HG03196 (cell line): ENCODE results near the gene CUL5.
A peak's percentile ranks its signal among the peaks of the same experiment; 100 is the strongest.
"Not testable (repeated sequence)": the region's sequence is repeated elsewhere in the genome, so short reads cannot be mapped to it uniquely, and the experiment has no call there.

ENCODE experiments used
- ATAC-seq: cut with Tn5 transposase; IDR thresholded peaks from one replicate; pipeline ENCODE4 v1.9.1; 2021; ENCODE audit not compliant: unreplicated experiment

The CUL5 gene

DNA sequence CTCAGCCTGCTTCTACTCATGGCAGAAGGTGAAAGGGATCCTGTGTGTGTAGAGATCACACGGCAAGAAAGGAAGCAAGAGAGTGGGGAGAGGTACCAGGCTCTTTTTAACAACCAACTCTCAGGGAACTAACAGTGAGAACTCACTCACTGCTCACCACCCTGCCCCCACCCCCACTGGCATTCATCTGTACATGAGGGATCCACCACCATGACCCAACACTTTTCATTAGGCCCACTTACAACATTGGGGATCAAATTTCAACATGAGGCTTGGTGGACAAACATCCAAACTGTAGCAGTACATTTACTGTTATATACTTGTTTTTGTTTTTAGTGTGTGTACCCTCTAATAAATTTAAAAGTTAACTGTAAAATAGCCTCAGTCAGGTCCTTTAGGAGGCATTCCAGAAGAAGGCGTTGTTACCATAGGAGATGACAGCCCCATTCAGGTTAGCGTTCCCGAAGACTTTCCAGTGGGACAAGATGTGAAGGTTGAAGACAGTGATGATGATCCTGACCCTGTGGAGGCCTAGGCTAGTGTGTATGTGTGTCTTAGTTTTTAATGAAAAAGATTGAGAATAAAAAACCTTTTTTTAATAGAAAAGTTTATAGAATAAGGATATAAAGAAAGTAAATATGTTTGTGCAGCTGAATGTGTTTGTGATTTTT is 11.3 kb downstream of the CUL5 start:
- ATAC-seq, result no peak

DNA sequence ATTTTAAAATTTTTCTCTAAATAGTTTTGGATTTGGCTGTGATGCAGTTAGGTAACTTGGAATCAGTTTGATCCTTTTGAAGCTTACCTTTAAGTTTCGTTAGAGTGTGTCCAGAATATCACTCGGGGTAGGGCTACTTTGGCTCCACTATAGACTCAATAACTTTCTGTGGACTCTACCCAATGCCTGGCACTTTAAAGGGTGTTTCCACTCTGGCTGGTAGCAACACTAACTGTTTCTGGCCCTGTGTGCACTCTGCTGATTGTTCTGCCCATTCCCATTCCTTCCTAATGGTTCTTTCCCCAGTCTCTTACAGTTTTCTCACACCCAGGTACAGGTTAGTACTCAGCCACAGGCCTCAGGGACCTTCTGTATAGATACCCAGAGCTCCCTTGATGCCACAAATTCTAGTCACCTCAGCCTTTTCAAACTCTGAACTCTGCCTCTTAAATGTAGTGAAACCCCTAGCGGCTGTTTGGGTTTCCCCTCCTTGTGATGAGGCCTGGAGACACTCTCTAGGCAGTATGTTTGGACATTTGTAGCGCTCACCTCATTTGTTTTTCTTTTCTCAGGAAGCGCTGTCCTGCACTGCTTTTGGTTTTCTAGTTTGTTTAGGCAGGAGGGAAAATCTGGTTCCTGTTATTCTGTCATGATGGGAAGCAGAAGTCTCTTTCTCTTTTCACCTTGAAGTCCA is 16.8 kb downstream of the CUL5 start:
- peak; percentile 91 for ATAC-seq

DNA sequence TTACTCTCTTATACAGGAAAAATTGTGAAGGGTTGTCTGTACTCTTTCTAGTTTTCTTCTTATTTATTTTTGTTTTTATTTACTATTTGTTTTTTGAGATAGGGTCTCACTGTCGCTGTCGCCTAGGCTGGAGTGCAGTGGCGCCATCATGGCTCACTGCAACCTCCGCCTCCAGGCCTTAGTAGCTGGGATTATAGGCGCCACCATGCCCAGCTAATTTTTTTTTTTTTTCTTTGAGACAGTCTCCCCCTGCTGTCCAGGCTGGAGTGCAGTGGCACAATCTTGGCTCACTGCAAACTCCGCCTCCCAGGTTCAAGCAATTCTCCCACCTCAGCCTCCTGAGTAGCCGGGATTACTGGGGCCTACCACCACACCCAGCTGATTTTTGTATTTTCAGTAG is 18.4 kb downstream of the CUL5 start:
- ATAC-seq, result no peak

DNA sequence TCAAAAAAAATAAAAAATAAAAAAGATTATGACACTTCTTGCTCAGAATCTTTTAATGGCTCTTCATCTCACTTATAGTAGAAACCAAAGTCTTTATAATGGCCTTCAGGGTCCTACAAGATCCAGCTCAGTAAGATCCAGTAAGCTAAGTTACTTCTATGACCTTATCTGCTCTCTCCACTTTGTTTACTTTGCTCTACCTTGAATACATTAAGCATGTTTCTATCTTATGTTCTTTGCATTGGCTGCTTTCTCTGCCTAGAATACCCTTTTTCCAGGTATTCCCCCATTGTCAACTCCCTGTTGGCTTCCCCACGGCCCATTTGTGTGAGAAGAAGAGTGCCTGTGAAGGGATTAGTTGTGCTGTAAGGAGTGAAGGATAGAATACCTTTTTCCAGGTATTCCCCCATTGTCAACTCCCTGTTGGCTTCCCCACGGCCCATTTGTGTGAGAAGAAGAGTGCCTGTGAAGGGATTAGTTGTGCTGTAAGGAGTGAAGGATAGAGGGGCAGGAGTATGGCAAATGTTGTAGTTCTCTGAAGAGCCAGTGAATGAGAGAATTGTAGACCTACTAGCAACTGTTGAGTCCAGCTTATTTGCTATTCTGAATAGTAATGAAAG is 20.2 kb downstream of the CUL5 start:
- ATAC-seq, result not testable (repeated sequence)

DNA sequence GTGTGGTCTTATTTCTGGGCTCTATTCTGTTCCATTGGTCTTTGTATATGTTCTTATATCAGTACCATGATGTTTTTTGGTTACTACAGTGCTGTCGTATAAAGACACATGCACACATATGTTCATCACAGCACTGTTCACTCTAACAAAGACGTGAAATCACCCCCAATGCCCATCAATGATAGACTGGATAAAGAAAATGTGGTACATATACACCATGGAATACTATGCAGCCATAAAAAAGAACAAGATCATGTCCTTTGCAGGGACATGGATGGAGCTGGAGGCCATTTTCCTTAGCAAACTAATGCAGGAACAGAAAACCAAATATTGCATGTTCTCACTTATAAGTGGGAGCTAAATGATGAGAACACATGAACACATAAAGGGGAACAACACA is 22.9 kb downstream of the CUL5 start:
- not testable (repeated sequence) for ATAC-seq

DNA sequence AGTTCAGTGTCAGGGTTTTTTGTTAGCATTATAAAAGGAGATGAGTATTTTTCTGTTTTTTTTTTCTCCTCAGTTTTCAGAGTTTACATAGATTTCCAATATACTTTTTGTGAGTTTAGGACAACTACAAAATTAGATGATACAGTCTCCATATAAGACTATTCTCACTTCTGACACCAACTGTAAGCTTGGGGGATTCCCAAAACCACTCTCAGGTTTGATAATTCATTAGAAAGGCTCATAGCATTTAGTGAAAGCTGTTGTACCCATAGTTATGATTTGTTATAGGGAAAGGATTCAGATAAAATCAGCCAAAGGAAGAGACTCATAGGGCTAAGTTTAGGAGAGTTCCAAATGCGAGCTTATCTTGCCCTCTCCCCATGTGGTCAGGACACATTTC is 24.1 kb downstream of the CUL5 start:
- ATAC-seq, result no peak

DNA sequence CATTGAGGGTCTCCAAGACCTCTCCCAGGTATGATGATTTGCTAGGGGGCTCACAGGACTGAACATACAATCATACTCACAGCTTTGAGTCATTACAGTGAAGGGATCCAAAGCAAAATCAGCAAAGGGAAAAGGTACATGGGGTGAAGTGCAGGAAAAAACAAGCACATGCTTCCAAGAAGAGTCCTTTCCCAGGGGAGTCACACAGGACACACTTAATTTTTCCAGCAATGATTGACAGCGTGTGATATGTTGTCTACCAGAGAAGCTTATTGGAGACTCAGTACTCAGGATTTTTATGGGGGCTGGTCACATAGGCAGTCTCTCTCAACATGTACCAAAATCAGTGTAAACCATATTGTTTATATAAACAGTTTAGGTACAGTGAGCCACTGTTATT is 25.3 kb downstream of the CUL5 start:
- ATAC-seq, result no peak

DNA sequence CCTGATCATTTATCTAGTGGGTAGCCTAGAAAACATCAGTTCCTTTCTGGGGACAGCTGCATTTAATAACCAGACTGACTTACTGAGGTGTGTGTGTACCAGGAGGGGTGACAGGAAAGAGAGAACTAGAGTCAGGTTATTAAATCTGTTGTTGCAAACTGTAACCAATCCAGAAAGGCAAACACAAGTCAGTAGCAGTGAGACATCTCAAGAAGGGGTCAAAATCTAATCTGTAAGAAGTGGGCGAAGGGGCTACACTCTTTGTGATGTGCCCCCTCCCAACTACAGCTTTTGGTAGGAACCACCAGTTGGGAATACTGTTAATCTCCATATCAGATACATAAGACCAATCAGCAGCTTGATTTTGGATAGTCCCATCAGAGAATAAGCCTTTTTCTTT is 26.3 kb downstream of the CUL5 start:
- ATAC-seq, result no peak

DNA sequence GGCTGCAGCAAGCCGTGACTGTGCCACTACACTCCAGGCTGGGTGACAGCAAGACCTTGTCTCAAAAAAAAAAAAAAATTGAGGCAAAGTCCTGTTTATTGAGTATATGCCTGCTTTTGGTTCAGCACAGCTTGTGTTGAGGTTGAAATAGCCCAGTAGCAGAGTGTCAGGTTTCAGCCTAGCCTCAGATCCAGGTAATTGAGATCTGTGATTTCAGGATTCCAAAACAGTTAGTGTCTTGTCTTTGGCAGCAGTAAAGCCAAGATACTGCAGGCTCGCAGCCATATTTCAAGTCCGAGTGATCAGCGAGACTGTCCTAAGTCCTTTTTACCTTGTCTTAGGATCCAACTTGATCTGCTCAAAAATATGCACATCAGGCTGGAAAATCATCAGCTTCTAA is 27.0 kb downstream of the CUL5 start:
- no peak for ATAC-seq

DNA sequence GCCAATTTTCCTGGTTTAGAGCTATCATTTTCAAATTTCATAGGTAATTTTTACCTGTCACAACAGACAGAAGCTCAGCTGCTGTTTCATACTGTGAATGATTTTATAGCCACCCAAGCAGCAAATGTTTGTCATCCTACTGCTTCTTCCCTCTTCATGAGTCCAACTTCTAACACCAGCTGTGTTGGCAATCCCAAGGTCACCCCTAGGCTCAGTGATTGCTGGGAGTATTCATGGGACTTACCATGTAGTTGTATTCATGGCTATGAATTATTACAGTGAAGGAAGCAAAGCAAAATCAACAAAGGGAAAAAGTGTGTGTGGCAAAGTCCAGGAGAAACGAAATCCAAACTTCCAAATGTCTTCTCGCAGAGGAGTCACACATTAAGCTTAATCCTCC is 28.5 kb downstream of the CUL5 start:
- ATAC-seq, result no peak

DNA sequence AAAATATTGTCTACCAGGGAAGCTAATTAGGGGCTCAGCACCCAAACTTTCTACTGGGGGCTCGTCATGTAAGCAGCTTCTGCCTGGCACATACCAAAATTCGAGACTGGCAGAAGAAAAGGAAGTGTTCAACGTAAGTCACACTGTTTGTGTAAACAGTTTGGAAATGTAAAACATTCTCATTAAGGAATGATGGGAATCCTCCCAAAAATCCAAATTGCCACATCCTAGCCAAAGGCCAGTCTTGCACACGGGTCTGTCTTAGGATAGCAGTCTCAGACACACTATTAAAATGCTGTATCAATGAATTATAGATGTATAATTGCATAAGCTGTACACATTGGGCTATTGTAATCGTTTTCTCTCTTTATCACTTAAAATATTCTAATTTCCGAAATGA is 28.9 kb downstream of the CUL5 start:
- ATAC-seq, result no peak

DNA sequence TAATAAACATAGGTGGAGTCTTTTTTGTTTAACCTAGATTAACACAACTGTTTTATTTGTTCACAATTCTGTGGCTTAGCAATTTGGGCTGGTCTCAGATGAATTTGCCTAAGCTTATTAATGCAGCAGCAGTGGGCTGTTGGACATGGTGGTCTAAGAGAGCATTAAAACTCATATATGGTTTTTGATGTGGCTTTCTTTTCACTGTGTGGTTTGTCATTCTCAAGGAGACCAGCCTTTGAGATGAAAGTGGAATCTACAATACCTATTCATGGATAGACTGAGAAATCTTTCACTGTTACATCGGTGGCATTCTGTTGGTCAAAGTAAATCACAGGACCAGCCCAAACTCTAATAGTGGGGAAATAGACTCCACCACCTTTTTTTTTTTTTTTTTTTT is 39.6 kb downstream of the CUL5 start:
- no peak for ATAC-seq

DNA sequence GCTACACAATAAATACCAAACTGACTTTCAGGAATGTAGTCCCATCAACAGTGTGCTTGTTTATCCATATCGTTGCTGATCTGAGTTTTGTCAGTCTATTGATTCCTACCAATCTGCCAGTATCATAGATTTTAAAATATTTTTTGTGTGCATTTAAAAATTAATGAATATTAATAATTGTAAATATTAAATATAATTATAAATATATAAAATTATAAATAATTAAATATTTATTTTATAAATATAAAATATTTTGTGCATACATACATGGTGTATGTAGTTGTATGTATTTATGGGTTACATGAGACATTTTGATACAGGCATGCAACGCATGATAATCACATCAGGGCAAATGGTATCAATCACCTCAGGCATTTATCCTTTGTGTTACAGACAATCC is 53.6 kb downstream of the CUL5 start:
- no peak for ATAC-seq

DNA sequence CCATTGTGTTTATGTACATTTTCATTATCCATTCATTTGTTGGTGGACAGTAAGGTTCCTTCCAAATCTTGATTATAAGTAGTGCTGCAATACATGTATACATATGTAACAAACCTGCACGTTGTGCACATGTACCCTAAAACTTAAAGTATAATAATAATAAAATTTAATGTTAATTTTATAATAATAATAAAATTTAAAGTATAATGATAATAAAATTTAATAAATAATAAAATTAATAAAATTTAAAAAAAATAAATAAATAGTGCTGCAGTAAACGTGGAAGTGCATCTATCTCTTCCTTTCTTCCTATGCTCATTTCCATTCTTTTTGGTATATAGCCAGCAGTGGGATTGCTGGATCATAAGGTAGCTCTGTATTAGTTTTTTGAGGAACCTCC is 54.7 kb downstream of the CUL5 start:
- no peak for ATAC-seq

DNA sequence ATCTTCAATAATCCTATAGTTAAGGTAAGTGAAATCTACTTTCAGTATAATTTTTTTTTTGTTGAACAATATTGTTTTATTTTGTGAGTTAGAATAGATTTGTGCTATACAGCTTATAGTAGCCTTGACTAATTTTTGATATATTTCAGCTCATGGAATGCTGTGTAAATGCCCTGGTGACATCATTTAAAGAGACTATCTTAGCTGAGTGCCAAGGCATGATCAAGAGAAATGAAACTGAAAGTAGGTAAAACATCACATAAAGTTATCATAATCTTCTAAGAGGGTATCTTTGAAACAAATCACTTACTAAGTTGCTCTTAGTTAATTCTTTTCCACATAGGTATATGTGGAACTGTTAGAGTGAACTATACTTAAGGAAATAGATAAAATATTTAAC is 61.2 kb downstream of the CUL5 start:
- ATAC-seq, result no peak

DNA sequence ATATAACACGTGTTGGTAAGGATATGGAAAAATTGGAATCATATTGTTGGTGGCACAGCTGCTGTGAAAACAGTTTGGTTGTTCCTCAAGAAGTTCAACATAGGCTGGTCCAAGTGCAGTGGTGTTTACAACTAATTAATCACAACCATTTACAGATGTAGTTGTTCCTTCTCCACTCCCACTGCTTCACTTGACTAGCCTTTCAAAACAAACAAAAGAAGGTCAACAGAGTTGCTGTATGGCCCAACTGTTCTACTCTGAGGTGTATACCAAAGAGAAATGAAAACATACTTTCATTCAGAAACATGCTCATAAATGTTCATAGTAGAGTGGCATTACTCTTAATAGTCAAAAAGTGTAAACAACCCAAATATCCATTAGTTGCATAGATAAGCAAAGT is 76.1 kb downstream of the CUL5 start:
- no peak for ATAC-seq

DNA sequence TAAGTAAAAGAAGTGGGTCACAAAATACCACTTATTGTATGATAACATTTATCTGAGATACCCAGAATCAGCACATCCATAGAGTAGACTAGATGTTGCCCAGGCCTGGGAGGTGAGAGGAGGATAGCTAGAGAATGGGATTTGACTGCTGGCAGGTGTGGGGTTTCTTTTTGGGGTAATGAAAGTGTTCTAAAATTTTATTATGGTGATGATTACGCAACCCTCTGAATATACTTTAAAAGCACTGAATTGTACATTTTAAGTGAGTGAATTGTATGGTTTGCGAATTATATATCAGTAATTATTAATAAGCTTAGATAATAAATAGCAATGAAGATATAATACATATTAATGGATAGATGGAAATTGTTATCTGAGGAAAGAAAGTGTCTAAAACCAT is 77.0 kb downstream of the CUL5 start:
- ATAC-seq, result no peak

DNA sequence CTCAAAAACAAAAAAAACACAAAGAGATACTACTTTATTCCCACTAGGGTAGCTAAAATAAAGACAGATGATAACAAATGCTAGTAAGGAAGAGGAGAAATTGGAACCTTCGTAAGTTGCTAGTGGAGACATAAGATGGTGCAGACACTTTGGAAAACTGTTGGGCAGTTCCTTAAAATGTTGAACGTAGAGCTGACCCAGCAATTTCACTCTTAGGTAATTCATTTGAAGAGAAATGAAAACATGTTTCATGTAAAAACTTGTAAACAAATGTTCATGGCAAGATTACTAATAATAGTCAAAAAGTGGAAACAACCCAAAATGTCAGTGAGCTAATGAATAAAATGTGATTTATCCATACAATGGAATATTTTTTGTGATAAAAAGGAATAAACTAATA is 83.4 kb downstream of the CUL5 start:
- no peak for ATAC-seq

DNA sequence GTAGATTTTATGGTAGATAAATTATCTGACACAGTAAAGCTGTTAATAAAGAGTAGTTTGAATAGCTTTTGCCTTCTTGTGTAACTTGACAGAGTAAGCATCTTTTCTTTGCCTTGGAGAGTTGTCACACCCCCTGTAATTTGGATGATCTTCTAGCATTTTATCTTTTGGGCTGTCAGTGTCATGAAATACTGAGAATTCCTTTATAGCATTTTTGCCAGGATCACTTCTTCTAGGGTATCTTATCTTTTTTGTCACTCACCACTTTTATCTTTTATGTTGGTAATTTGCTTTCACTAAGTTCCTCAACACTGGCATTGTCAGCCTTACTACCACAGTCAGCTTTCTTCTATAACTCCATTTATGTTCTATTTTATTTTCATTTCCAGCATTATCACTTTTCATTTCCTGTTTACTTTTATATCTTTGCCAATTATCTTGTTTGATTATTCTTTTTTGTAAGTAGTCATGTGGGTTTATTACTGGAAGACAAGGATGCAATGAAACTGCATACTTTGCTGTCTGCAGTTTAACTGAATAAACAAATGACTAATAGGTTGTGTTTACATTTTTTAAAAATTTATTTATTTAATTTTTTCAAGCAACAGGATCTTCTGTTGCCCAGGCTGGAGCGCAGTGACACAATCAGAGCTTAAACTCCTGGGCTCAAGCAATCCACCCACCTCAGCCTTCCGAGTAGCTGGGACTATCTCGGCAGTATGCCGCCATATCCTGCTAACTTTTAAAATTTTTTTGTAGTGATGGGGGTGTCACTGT is 84.6 kb downstream of the CUL5 start:
- no peak for ATAC-seq

DNA sequence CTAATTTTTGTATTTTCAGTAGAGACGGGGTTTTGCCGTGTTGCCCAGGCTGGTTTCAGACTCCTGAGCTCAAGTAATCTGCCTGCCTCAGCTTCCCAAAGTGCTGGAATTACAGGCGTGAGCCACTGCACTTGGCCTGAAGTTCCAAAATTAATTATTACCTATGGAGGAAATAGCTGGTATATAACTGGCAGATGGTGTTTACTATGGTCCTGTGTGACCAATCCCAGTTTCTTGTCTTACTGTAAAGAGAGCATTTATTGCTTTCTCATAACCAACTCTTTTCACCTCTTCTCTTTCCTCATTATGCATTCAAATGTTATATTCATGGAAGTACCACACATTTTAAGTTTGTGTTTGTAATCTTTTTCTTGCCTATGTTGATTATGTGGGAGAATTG is 88.5 kb downstream of the CUL5 start:
- ATAC-seq, result no peak

DNA sequence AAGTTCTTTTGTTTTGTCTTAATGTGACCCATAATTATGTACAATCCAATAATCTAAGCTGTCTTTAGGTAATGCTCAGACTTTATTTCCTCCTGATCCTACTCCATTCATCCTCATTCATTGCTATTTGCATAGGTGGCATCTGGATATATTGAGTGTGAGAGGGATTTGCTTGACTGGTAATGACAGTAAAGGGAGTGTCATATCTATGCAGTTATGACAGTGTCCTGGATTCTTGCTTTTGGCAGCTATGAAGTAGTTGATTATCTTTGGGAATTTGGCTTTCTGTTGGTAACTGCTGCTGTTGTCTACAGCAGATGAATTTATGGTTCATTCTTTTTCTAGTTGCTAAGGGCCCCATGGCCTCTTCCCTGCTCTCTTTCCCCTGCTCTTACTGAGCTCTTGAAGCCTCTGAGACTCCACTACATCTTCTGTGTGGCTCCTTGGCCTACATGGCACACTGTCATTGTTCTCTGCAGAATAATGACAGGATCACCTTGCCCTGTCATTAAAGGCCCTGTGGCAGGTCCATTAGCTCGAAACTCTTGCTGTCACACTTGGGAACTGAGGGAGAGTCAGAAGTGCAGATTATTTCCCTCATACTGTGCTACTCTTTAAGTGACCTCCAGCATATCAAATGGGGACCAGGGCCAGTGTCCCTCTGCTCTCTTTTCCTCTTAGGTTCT is 92.5 kb downstream of the CUL5 start:
- ATAC-seq, result no peak
